IMR-90 (cell line): ENCODE data around the gene SHROOM1. TPM values are rescaled to one million over a fixed set of nuclear protein-coding genes. Genes with fewer than 3 reads are reported as not detected.
A peak's percentile ranks its signal among the peaks of the same experiment; 100 is the strongest.

Source experiments
- ATAC-seq: fragments of 200-7000 bp; cut with Tn5 transposase; 2 replicates; pipeline ENCODE4 v1.9.1; 2020; ENCODE audit warnings: low read depth, mild to moderate bottlenecking, moderate library complexity
- BruUV-seq: library from RNA; stranded (reverse); fragments of 400-500 nt; replicated peaks from 2 replicates; lab custom pipeline; 2021; lab: Mats Ljungman, UMichigan
- CTCF ChIA-PET: fragments of 300-600 bp; formaldehyde crosslinking; extraction: SDS; loops from one replicate; lab custom pipeline; 2021; ENCODE audit warnings: antibody characterized with exemption; lab: Yijun Ruan, JAX
- POLR2A ChIA-PET: fragments of 300-600 bp; sonication (Branson Sonifier 250); formaldehyde crosslinking; loops from one replicate; lab custom pipeline; 2022; ENCODE audit warnings: antibody characterized with exemption; ENCODE audit not compliant: unreplicated experiment; lab: Charles Lee
- DNase-seq: peaks from one replicate; pipeline ENCODE4 v3.0.0; 2013
- H2AFZ ChIP-seq: replicated peaks from 2 replicates; pipeline ENCODE3; 2013; ENCODE audit warnings: low read length, mild to moderate bottlenecking; ENCODE audit not compliant: poor library complexity
- H2AK5ac ChIP-seq: 2 replicates; pipeline ENCODE4 v1.6.1; 2013; ENCODE audit warnings: low read depth, low read length, inconsistent platforms
- H2AK9ac ChIP-seq: replicated peaks from 2 replicates; pipeline ENCODE3; 2013; ENCODE audit warnings: mild to moderate bottlenecking, low read depth, low read length, moderate library complexity; ENCODE audit not compliant: poor library complexity
- H2BK120ac ChIP-seq: 2 replicates; pipeline ENCODE4 v1.6.1; 2013; ENCODE audit warnings: low read depth, low read length, inconsistent platforms
- H2BK15ac ChIP-seq: 3 replicates; pipeline ENCODE4 v1.6.1; 2013; ENCODE audit warnings: low read depth, low read length, inconsistent platforms
- H2BK20ac ChIP-seq: 2 replicates; pipeline ENCODE4 v1.6.1; 2013; ENCODE audit warnings: low read depth, mild to moderate bottlenecking, inconsistent platforms, low read length, moderate library complexity
- H2BK5ac ChIP-seq: 2 replicates; pipeline ENCODE4 v1.6.1; 2013; ENCODE audit warnings: mild to moderate bottlenecking, low read depth, low read length, inconsistent platforms; ENCODE audit not compliant: poor library complexity, severe bottlenecking
- H3K14ac ChIP-seq: replicated peaks from 2 replicates; pipeline ENCODE4 v1.6.1; 2013; ENCODE audit warnings: low read depth, low read length, inconsistent platforms
- H3K18ac ChIP-seq: 2 replicates; pipeline ENCODE4 v1.6.1; 2013; ENCODE audit warnings: low read depth, low read length, control low read depth
- H3K23ac ChIP-seq: 2 replicates; pipeline ENCODE4 v1.6.1; 2013; ENCODE audit warnings: low read depth, low read length, inconsistent platforms
- H3K27ac ChIP-seq: 2 replicates; pipeline ENCODE4 v1.5.1; 2013; ENCODE audit warnings: mild to moderate bottlenecking, control low read depth, low read length; ENCODE audit not compliant: insufficient read depth
- H3K27me3 ChIP-seq: 2 replicates; pipeline ENCODE4 v1.6.1; 2013; ENCODE audit warnings: low read length; ENCODE audit not compliant: control insufficient read depth, insufficient read depth
- H3K36me3 ChIP-seq: 2 replicates; pipeline ENCODE4 v1.6.1; 2013; ENCODE audit warnings: low read length, mixed read lengths; ENCODE audit not compliant: control insufficient read depth, insufficient read depth
- H3K4ac ChIP-seq: 2 replicates; pipeline ENCODE4 v1.6.1; 2013; ENCODE audit warnings: low read depth, low read length, inconsistent platforms
- H3K4me1 ChIP-seq: 2 replicates; pipeline ENCODE4 v1.6.1; 2013; ENCODE audit warnings: low read length, mixed read lengths; ENCODE audit not compliant: control insufficient read depth, insufficient read depth
- H3K4me2 ChIP-seq: 2 replicates; pipeline ENCODE4 v1.6.1; 2013; ENCODE audit warnings: low read depth, mild to moderate bottlenecking, control low read depth, low read length, moderate library complexity
- H3K4me3 ChIP-seq: 2 replicates; pipeline ENCODE4 v1.5.1; 2013; ENCODE audit warnings: low read depth, mild to moderate bottlenecking, control low read depth, low read length, moderate library complexity; ENCODE audit not compliant: insufficient read depth
- H3K56ac ChIP-seq: 2 replicates; pipeline ENCODE4 v1.6.1; 2013; ENCODE audit warnings: low read length, inconsistent platforms; ENCODE audit not compliant: insufficient read depth; ENCODE audit errors: extremely low read depth
- H3K79me1 ChIP-seq, 2 experiments: 2 replicates each; pipeline ENCODE4 v1.6.1; 2013; ENCODE audit warnings: low read length in 2 of 2, inconsistent platforms in 1 of 2, low read depth in 1 of 2
- H3K9ac ChIP-seq: 2 replicates; pipeline ENCODE4 v1.6.1; 2013; ENCODE audit warnings: low read depth, low read length, control low read depth
- H3K9me1 ChIP-seq: 2 replicates; pipeline ENCODE4 v1.6.1; 2013; ENCODE audit warnings: low read length, inconsistent platforms; ENCODE audit not compliant: insufficient read depth
- H3K9me3 ChIP-seq: 2 replicates; pipeline ENCODE4 v1.6.1; 2013; ENCODE audit warnings: low read length; ENCODE audit not compliant: control insufficient read depth, insufficient read depth
- H4K20me1 ChIP-seq: 2 replicates; pipeline ENCODE4 v1.6.1; 2013; ENCODE audit warnings: low read length, inconsistent platforms; ENCODE audit not compliant: insufficient read depth
- H4K5ac ChIP-seq: 2 replicates; pipeline ENCODE4 v1.6.1; 2013; ENCODE audit warnings: mild to moderate bottlenecking, low read depth, low read length, control low read depth
- H4K8ac ChIP-seq, 2 experiments: 2 replicates each; pipeline ENCODE4 v1.6.1; 2013; ENCODE audit warnings: low read depth in 2 of 2, low read length in 2 of 2, control low read depth in 1 of 2, inconsistent platforms in 1 of 2
- H4K91ac ChIP-seq: 2 replicates; pipeline ENCODE4 v1.6.1; 2013; ENCODE audit warnings: low read depth, low read length, inconsistent platforms; ENCODE audit not compliant: insufficient read depth
- BHLHE40 ChIP-seq: fragments of 150-350 bp; IDR thresholded peaks from 2 replicates; pipeline ENCODE4 v1.6.1; 2016; ENCODE audit warnings: mild to moderate bottlenecking, low read depth, low read length
- CEBPB ChIP-seq: IDR thresholded peaks from 2 replicates; pipeline ENCODE4 v1.6.1; 2012; ENCODE audit warnings: low read depth, low read length, improper control_type of control experiment
- CHD1 ChIP-seq: IDR thresholded peaks from 2 replicates; pipeline ENCODE4 v1.6.1; 2012; ENCODE audit warnings: low read depth, low read length, improper control_type of control experiment
- FOS ChIP-seq: fragments of 150-350 bp; IDR thresholded peaks from 2 replicates; pipeline ENCODE4 v1.6.1; 2016; ENCODE audit warnings: low read depth, low read length
- WGBS, 2 experiments: methylation state at CpG; one replicate each; pipeline versions ENCODE4 v1.1.5 to v1.1.7; 2013; ENCODE audit warnings: missing lambda C conversion rate in 2 of 2; ENCODE audit not compliant: insufficient read length in 1 of 2; ENCODE audit errors: extremely low coverage in 2 of 2; 5-methylcytosine and 5-hydroxymethylcytosine counted together
- dilution Hi-C: fragments of 300-500 bp; cut with HindIII; formaldehyde crosslinking; loops from one replicate; pipeline ENCODE4 v1.14.3; 2018; ENCODE audit warnings: low sequenced_read_pairs; ENCODE audit not compliant: unreplicated experiment
- in situ Hi-C: fragments of 300-500 bp; cut with MboI; formaldehyde crosslinking; loops from 3 replicates; pipeline ENCODE4 v1.14.3; 2019; ENCODE audit warnings: low sequenced_read_pairs, inconsistent platforms, mixed read lengths
- intact Hi-C: fragments of 100-400 bp; cut with micrococcal nuclease; formaldehyde crosslinking; loops from 2 replicates; pipeline ENCODE4 v1.10.0; 2022
- polyA plus RNA-seq, 3 experiments: library from polyadenylated mRNA; depleted of rRNA; stranded (reverse); fragments of >200 nt; gene quantifications; 2 replicates each; pipeline ENCODE4 v1.2.3, GENCODE V29; 2012; ENCODE audit warnings: low replicate concordance in 1 of 3
- total RNA-seq: library from RNA; depleted of rRNA; stranded (reverse); fragments of >200 nt; gene quantifications from 2 replicates; pipeline ENCODE4 v1.2.3, GENCODE V29; 2012

The SHROOM1 gene
- total and polyA plus RNA-seq, 2 of the 4 experiments (the other 2 are of a cell fraction), result 1.4 to 6.3 TPM

GRCh38 chr5:132839426-132840301 lies 9.2 kb upstream of the SHROOM1 start:
- Histone ChIP-seq H3K4ac (peak overlapping the region; percentile 90), H3K27ac (peak overlapping the region; percentile 95), H2BK15ac (peak overlapping the region; percentile 86; the same call in 2 of the 3 replicates), H3K4me1 (peaks cover 19% of the 10 kb centered on the region), H3K14ac (peak overlapping the region; percentile 74), H3K56ac (peak overlapping the region; percentile 74), H3K23ac (peak overlapping the region; percentile 68; the same call in 1 of the 2 replicates), H2BK5ac (peak overlapping the region; percentile 93), H3K9ac (peak overlapping the region; percentile 60), H4K20me1 (no peaks in the 10 kb centered on the region), H4K8ac (peak overlapping the region; percentile 46 to 89), H2BK20ac (peak overlapping the region; percentile 83), H3K9me3 (no peaks in the 10 kb centered on the region), H2BK120ac (peak overlapping the region; percentile 92), H3K18ac (peak overlapping the region; percentile 92), H2AFZ (peak overlapping the region; percentile 89), H3K4me3 (no peak overlapping the region), H2AK5ac (peak overlapping the region; percentile 28), H3K4me2 (peak overlapping the region; percentile 86), H3K27me3 (no peaks in the 10 kb centered on the region), H3K9me1 (peaks cover 7% of the 10 kb centered on the region), H3K36me3 (no peaks in the 10 kb centered on the region), H2AK9ac (peak overlapping the region; percentile 65), H3K79me1 (no peaks in the 10 kb centered on the region), H4K5ac (peak overlapping the region; percentile 95), H4K91ac (peak overlapping the region; percentile 84)
- in situ Hi-C loops (no loop called here), intact Hi-C loops (no loop called here), dilution Hi-C loops (no loop called here)
- TF ChIP-seq CHD1 (no peak), CEBPB (peak; percentile 62), FOS (0 out of 2 replicates have a peak, but pooled peaks have one; percentile 26), BHLHE40 (peak; percentile 66)
- no TSS peak for BruUV-seq
- ChIA-PET CTCF (interaction anchor here (0.7 to 1.0 kb wide), 2 partner anchors 43 to 305 kb away, joined by 3 read pairs; no protein-coding TSS in a partner anchor), POLR2A (interaction anchor here (1.0 kb wide), 1 partner anchor 44 kb away, joined by 3 read pairs; no protein-coding TSS in a partner anchor)
- 20% methylated on average over 1 of the region's 8 CpGs; no CpG with 5 or more reads in 1 of the 2 experiments for WGBS, 2 experiments
- DNase-seq, result peak; percentile 87
- peak; percentile 97 for ATAC-seq
